Upper lobe of right lung (tissue), 1 donor: ENCODE measurements around the gene RBM8A. TPM values are rescaled to one million over a fixed set of nuclear protein-coding genes. Genes with fewer than 3 reads are reported as not detected.

Experiments
- ATAC-seq: fragments of 200-7000 bp; cut with Tn5 transposase; one replicate; pipeline ENCODE4 v1.9.1; 2020; ENCODE audit warnings: mild to moderate bottlenecking, moderate library complexity
- DNase-seq: peaks from one replicate; pipeline ENCODE4 v3.0.0-alpha.2; 2020
- H3K27ac ChIP-seq: fragments of 200-600 bp; one replicate; pipeline ENCODE4 v1.8.0; 2022
- H3K27me3 ChIP-seq: fragments of 200-600 bp; one replicate; pipeline ENCODE4 v1.8.0; 2022; ENCODE audit warnings: mild to moderate bottlenecking
- H3K36me3 ChIP-seq: fragments of 200-600 bp; one replicate; pipeline ENCODE4 v1.8.0; 2022
- H3K4me1 ChIP-seq: fragments of 200-600 bp; one replicate; pipeline ENCODE4 v1.8.0; 2022
- H3K4me3 ChIP-seq: fragments of 200-600 bp; one replicate; pipeline ENCODE4 v1.8.0; 2022; ENCODE audit warnings: mild to moderate bottlenecking
- H3K9me3 ChIP-seq: fragments of 200-600 bp; one replicate; pipeline ENCODE4 v1.8.0; 2022
- intact Hi-C: fragments of 100-400 bp; cut with DNase I; formaldehyde crosslinking; loops from one replicate; pipeline ENCODE4 v1.11.0; 2022
- total RNA-seq: library from RNA; stranded (reverse); fragmentation: NEBNext Ultra II Directional; extraction: Animal tissue kit (Norgen Biotek cat#: 25700); gene quantifications from one replicate; pipeline ENCODE4 v1.2.1, GENCODE V29; 2021
- TF ChIP-seq, protein P1 (sequence below): fragments of 200-600 bp; IDR thresholded peaks from one replicate; pipeline ENCODE4 v1.8.0; 2022; ENCODE audit warnings: antibody characterized with exemption
- donor health status: DM: no; HTN: yes; CAD: no; lungs with severe emphysema.

RBM8A gene
- total RNA-seq, 1 donor from 2014 or later: 102 TPM

DNA sequence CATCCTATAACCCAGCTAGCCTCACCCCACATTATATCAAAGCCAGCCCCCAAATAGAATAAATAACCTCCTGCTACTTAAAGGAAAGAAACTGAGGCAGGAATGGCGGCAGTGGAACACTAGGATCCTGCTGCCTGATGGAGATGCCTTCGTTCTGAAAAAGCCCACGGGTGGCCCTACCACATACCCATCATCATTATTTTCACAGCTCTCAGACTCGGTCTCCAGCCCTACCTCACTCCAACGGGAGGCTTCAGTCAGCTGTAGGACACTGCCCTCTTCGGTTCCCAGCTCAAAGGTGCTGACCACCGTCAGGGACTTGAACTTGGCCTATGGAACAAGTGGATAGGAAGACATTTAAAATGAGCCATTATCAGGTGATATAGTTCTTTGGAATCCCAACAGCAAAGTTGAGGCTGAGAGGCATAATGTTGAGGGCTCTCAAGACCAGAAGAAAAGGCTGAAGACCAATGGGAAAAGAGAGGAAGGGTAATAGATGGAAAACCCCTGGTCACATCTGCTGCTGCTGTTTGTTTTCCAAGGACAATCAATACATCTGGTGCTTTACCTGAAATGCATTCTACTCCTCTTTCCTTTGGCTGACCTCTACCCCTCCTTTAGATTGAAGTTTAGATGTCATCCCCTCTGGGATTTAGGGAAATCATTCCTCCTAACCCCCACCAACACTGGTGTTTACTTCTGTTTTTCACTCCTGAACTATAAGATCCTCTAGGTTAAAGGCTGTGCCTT, 33.8 kb downstream of the RBM8A start:
- ATAC-seq (no peak), DNase-seq (peak; percentile 32)
- TF ChIP-seq, protein P1, sequence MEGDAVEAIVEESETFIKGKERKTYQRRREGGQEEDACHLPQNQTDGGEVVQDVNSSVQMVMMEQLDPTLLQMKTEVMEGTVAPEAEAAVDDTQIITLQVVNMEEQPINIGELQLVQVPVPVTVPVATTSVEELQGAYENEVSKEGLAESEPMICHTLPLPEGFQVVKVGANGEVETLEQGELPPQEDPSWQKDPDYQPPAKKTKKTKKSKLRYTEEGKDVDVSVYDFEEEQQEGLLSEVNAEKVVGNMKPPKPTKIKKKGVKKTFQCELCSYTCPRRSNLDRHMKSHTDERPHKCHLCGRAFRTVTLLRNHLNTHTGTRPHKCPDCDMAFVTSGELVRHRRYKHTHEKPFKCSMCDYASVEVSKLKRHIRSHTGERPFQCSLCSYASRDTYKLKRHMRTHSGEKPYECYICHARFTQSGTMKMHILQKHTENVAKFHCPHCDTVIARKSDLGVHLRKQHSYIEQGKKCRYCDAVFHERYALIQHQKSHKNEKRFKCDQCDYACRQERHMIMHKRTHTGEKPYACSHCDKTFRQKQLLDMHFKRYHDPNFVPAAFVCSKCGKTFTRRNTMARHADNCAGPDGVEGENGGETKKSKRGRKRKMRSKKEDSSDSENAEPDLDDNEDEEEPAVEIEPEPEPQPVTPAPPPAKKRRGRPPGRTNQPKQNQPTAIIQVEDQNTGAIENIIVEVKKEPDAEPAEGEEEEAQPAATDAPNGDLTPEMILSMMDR: no peak
- Histone ChIP-seq H3K36me3 (no peaks in the 10 kb centered on the region), H3K27me3 (no peaks in the 10 kb centered on the region), H3K9me3 (no peaks in the 10 kb centered on the region), H3K4me3 (no peak overlapping the region), H3K4me1 (peaks cover 28% of the 10 kb centered on the region), H3K27ac (peak overlapping the region; percentile 92)
- intact Hi-C loops: loop anchor here (10.0 kb wide), 1 partner anchor 121 kb away; no protein-coding TSS in a partner anchor

DNA sequence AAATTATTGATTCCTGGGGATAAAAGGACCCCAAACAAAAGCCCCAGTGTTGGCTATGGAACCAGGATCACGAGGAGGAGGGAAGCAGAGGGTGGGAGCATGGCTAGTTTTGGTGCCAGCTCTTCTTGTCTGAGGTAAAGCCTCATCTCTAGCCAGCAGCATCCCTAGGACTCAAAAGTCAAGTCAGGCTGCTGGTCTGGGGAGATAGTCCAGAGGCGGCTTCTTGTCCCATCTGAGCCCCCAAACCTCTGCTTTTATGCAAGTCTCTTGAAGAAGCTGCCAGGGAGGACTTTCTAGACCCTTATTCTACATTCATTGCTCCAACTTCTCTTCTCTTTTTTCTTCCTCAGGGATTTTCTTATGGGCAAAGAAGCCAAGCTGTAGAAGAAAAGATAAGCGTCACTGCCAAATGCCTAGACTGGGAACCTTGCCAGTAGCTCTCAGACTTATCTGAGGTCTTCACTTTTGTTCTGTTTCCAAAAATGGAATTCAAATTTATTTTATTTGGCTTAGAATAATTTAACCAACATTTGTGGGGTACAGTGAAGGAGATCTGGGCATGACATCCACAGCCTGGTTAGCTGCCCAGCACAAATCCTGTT, 34.7 kb downstream of the RBM8A start:
- Histone ChIP-seq H3K27me3 (no peaks in the 10 kb centered on the region), H3K9me3 (no peaks in the 10 kb centered on the region), H3K4me3 (peak overlapping the region; percentile 14), H3K4me1 (peaks cover 28% of the 10 kb centered on the region), H3K27ac (peak overlapping the region; percentile 92), H3K36me3 (no peaks in the 10 kb centered on the region)
- ATAC-seq: no peak
- intact Hi-C loops: loop anchor here (10.0 kb wide), 1 partner anchor 122 kb away; no protein-coding TSS in a partner anchor
- TF ChIP-seq, protein P1: no peak
- peak; percentile 33 for DNase-seq

DNA sequence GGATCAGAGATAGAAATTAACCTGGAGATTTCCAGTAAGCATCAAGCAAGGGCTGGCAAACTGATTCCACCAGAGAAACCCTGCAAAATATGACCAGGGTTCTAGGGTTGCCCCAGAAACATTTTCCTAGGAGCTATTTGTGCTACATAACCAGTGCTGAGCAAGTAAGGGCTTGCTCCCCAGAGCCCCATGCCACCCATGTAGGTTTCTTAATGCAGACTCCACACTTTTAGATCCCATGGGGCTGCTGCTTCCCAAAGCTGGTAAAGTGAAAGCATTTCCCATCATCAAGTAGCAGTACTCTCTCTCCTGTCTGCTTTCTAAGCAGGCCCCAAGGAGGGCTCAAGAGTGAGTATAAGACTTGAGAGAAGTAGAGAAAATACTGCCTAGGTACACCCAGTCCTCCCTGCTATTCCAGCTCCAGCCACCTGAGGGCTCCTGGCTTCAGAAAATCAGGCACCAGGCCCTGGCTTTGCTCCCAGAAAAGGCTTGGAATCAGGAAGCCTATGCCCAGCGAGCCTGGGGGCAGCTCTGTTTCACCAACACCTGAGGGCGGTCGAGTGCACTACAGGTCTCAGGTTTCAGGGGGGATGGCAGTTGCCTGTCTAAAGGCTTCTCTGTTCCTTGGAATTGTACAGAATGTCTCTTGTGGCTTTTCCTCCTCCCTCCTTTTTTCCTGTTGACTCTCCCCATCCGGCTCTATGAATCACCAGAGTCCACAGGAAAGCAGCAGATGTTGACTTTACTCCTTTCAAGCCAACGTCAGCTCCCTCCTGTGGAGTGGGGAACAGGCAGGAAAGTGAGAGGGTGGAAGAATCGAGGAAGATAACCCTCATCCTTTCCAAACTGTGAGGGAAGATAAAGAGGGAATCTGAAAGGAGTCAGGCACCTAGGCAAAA, 35.4 kb downstream of the RBM8A start:
- DNase-seq (peak; percentile 95), ATAC-seq (peak; percentile 95)
- H3K27me3 ChIP-seq: no peaks in the 10 kb centered on the region
- TF ChIP-seq, protein P1: peak; percentile 98
- H3K9me3 ChIP-seq: no peaks in the 10 kb centered on the region
- H3K27ac ChIP-seq: peak overlapping the region; percentile 92
- H3K4me3 ChIP-seq: peak overlapping the region; percentile 14
- H3K36me3 ChIP-seq: no peaks in the 10 kb centered on the region
- peaks cover 28% of the 10 kb centered on the region for H3K4me1 ChIP-seq
- intact Hi-C loops: loop anchor here (10.0 kb wide), 1 partner anchor 123 kb away; no protein-coding TSS in a partner anchor

DNA sequence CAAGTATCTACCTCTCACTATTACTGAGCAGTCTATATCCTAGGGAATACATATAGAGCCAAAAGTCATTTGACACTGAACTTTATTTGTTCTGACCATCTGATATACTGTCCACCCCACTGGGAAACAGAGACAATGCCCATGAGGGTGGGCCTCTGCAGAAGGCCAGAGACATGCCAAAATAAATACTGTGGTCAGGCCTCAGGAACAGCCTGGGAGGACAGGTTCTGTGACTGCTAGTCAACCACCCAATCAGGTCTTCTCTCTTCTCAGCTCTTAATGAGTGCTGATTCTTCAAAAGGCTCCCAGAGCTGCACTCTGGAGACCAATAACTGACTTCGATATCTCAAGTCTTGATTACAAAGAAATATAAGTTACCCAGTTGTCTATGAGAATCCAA, 36.1 kb downstream of the RBM8A start:
- H3K27ac ChIP-seq: peak overlapping the region; percentile 92
- no peaks in the 10 kb centered on the region for H3K36me3 ChIP-seq
- peak; percentile 59 for ATAC-seq
- H3K4me3 ChIP-seq: no peak overlapping the region
- intact Hi-C loops: loop anchor here (10.0 kb wide), 1 partner anchor 124 kb away; no protein-coding TSS in a partner anchor
- TF ChIP-seq, protein P1: no peak
- H3K27me3 ChIP-seq: no peaks in the 10 kb centered on the region
- H3K9me3 ChIP-seq: no peaks in the 10 kb centered on the region
- DNase-seq: no peak
- peaks cover 28% of the 10 kb centered on the region for H3K4me1 ChIP-seq

DNA sequence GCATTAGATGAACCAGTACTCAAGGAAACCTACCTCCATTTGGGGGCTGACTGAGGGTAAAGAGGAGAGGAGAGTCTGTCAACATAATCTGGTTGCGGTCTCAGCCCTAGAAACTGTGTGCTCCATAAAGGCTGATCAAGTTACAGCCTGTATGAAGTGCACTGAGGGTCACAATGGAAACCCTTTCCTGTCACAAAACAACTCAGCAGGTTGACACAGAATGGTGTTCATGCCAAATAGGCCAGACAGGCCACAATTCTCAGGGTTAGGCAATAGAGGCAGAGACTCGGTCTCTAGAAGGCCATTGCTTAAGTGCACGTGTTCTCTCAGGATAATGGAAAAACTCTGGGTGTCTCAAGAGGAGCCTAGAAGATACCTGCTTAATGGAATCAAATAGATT, 37.6 kb downstream of the RBM8A start:
- Histone ChIP-seq H3K4me3 (no peak overlapping the region), H3K4me1 (peaks cover 28% of the 10 kb centered on the region), H3K27me3 (no peaks in the 10 kb centered on the region), H3K36me3 (no peaks in the 10 kb centered on the region), H3K9me3 (no peaks in the 10 kb centered on the region), H3K27ac (no peak overlapping the region)
- intact Hi-C loops: loop anchor here (10.0 kb wide), 1 partner anchor 125 kb away; no protein-coding TSS in a partner anchor
- TF ChIP-seq, protein P1: no peak
- DNase-seq (no peak), ATAC-seq (no peak)
